Activated T-helper 2 cell treated with anti-CD3 and anti-CD28 coated beads, Interferon-gamma antibody, Interleukin-2, Interleukin-4, amounts not matched to agents 10 μg/mL and 5 μg/mL and 100 μg/mL, durations not matched to agents 14 hours and 24 hours and 36 hours (primary cell): ENCODE results near the gene CCT2. TPM values are rescaled to one million over a fixed set of nuclear protein-coding genes. Genes with fewer than 3 reads are reported as not detected.

Experiments used
- total RNA-seq: library from RNA; stranded (reverse); gene quantifications from 2 replicates; pipeline ENCODE4 v1.2.3, GENCODE V29; 2022

CCT2 gene
- total RNA-seq, 1 donor from 2014 or later, result 409 TPM

Other genes with a start within 250 kb of the CCT2 start
- gene LYZ, start 237.1 kb upstream of the CCT2 start, total RNA-seq, result not detected in 2 replicates
- 38.9 and 39.0 TPM in 2 replicates for gene YEATS4, start 225.7 kb upstream of the CCT2 start, total RNA-seq
- gene FRS2, start 115.1 kb upstream of the CCT2 start, total RNA-seq, result 10.8 and 11.4 TPM in 2 replicates
- not detected in 2 replicates for gene LRRC10, start 25.4 kb downstream of the CCT2 start, total RNA-seq
- gene BEST3, start 113.8 kb downstream of the CCT2 start, total RNA-seq, result not detected in 2 replicates
- gene RAB3IP, start 153.4 kb downstream of the CCT2 start, total RNA-seq, result 29.8 and 37.7 TPM in 2 replicates
- gene MYRFL, start 239.8 kb downstream of the CCT2 start, total RNA-seq, result not detected in 2 replicates